Measurements from ENCODE around the gene MGAT4C. TPM values are rescaled to one million over a fixed set of nuclear protein-coding genes. Genes with fewer than 3 reads are reported as not detected.

The MGAT4C gene
- total and polyA plus RNA-seq, 8 donors: under 0.01 to 4.0 (median 0.06) TPM; not detected in 2

- TF ChIP-seq CTCF (IDR thresholded peaks at IDR 0.05): peak in 4 of 7 experiments; percentile 19 to 70 (median 40)
- no peak for TF ChIP-seq EP300 (IDR thresholded peaks at IDR 0.05)
- H3K27ac ChIP-seq: no peak overlapping the region
- intact Hi-C loops (cut with DNase I; ENCODE audit: low total_unique reads): no loop called here
- WGBS, 5 donors: 86 to 90% (median 88%) methylated on average over 1 of the region's 1 CpG
- no peaks in the 10 kb centered on the region for H3K36me3 ChIP-seq
- no peaks in the 10 kb centered on the region for H3K4me1 ChIP-seq
- peak in 1 of 2 donors; percentile 34 for DNase-seq
- H3K4me3 ChIP-seq: no peak overlapping the region
- no peaks in the 10 kb centered on the region for H3K9me3 ChIP-seq
- no peaks in the 10 kb centered on the region for H3K27me3 ChIP-seq
These were observed 332.3 kb downstream of the MGAT4C start for GRCh38 chr12:85923767-85924331.

- peak in 1 of 2 donors; percentile 39 for DNase-seq
- no peak overlapping the region for H3K27ac ChIP-seq
- H3K27me3 ChIP-seq: no peaks in the 10 kb centered on the region
- H3K4me1 ChIP-seq: no peaks in the 10 kb centered on the region
- no peaks in the 10 kb centered on the region for H3K36me3 ChIP-seq
- no peak overlapping the region for H3K4me3 ChIP-seq
- TF ChIP-seq CTCF (IDR thresholded peaks at IDR 0.05) (peak in 3 of 7 experiments; percentile 39 to 71 (median 61)), EP300 (IDR thresholded peaks at IDR 0.05) (no peak), POLR2AphosphoS5 (IDR thresholded peaks at IDR 0.05) (no peak), POLR2A (IDR thresholded peaks at IDR 0.05) (no peak)
- WGBS, 5 donors: 1 to 5% (median 1%) methylated on average over 3 of the region's 3 CpGs
- no peaks in the 10 kb centered on the region for H3K9me3 ChIP-seq
- intact Hi-C loops (cut with DNase I; ENCODE audit: low total_unique reads): no loop called here
These were observed 335.8 kb downstream of the MGAT4C start for GRCh38 chr12:85920324-85920947.

Measured in stomach (tissue), 9 donors.